HG03457 (cell line): ENCODE results near the gene KCNQ1.

Source experiments
- ATAC-seq: cut with Tn5 transposase; IDR thresholded peaks from one replicate; pipeline ENCODE4 v1.9.1; 2021; ENCODE audit warnings: moderate number of reproducible peaks; ENCODE audit not compliant: unreplicated experiment

Gene KCNQ1

DNA sequence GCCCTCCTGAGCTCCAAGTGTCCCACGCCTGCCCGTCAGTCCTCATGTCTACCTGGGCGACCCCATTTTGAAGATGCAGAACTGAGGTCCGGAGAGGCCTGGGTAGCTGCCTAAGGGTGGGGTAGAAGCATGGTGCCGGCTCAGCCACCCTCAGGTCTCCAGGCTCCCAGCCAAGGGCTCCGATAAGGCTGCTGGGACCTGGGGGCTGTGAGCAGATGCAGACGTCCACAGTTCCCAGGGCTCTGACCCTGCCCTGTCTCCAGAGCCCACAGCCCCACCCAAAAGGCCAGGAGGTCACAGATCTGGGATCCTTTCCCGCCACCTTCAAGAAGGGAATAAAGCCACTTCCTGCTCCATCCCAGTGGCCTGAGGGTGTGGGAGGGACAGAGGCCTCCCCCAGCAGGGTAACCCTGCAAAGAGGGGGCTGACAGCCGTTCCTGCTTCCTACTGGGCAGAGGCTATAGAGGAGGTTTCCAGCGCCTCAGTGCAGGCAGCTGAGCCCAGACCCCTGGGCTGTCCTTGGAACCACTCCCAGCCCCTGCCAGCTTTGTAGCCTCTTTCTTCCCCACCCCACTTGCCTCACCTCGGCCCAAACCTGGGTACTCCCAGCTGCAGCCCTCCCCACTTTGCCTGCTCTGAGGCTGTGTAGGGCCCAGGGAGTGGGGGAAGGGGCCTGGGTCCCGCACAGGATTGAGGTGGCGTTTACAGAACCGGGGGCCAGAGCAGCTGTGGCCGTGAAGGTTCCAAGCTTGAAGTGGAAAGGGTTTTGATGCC is 355.3 kb downstream of the KCNQ1 start:
- ATAC-seq = no peak

DNA sequence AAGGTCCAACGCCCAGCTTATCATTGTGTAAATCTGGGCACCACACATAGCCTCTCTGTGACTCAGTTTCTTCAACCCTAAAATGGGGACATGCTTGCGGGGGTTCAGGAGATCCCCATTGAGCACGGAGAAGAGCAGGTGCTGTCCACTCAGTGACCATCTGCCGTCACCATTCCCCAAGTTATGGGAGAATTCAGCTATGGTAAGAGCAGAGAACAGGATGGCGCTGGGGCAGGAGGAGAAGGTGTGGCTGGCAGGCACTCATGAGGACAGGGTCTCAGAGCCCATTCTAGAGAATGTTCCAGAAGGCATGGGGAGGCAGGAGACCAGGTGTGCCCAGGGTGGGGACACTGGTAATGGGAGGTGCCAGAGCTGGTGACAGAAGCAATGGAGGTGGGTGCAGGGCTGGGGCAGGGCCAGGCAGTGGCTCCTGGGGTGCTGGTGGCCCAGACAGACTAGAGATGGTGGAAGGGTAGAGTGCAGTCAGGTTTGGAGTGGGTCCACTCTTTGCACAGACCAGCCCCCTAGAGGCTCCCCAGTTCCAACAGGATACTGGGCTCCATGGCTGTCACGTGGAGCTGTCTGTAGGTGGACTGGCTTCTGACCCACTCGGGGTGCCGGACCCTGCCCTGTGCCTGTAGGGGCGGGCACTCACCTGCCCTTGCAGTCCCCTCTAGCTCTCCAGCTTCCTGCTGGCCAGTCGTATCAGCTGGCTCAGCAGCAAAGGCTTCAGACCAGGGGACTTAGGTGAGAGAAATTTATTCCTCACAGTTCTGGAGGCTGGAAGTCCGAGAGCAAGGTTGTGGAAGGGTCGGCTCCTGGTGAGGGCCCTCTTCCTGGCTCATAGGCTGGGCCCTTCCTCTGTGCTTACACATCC is 356.1 kb downstream of the KCNQ1 start:
- no peak for ATAC-seq

DNA sequence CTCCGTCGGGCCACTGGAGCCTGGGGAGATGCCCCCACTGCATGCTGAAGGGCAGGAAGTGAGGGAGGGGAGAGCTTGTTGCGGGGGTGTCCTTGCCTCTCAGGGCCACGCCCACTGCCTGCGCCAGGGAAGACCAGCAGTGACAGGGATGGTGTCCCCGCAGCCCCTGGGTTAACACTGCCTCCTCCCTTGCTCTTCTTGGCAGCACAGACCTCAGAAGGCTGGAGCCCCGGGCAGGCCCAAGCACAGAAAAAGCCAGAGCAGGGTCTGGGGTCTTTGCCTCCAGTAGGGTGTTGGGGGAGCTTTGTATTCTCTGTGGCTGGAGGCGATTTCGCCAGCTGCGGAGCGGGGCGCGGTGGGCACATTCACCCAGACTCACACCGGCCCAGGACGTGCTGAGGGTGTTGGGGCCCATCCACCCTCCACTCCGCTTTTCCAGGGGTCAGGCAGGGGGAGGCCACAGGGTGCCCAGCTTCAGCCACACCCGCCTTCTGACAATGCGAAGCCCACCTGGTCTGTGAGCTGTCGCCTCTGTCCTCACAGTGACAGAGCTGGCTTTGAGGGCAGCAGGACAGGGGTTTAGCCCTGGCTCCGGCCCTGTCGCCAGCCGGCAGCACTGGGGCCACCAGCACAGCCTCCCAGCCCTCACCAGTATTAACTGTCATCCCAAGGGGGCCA is 357.0 kb downstream of the KCNQ1 start:
- no peak for ATAC-seq

DNA sequence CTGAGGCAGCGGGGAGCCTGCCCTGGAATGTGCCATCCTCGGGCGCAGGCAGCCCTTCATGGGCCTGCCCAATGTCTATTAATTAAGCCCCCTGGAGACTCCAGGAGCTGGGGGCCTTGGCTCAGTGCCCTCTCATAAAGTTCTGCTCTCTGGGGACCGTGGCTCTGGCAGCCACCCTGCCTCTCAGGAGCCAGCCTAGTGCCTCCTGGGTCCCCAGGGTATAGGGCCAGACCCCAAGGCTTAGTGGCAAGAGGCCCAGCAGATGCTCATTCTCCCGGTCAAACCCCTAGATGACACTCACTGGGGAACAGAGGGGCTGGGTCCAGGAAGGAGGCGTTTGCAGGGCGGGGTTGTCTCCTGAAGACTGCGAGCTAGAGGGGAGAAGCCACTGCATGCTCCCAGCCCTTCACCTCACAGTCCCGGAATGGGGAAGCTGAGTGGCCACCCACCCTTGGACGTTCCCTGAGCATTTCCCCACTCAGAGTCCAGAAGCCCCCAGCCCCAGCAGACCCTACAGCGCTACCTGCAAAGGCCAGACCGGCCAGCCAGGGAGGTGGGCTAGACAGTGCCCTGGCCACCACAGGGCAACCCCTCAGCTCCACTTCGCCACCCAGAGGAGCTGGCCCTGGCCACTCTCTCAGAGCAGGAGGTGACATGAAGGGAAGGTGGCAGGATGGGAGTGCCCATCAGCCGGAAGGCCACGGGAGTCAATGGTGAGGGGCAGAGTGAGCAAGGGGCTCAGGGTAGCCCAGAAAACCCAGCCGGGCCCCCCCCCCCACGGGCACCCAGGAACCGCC is 357.8 kb downstream of the KCNQ1 start:
- no peak for ATAC-seq

DNA sequence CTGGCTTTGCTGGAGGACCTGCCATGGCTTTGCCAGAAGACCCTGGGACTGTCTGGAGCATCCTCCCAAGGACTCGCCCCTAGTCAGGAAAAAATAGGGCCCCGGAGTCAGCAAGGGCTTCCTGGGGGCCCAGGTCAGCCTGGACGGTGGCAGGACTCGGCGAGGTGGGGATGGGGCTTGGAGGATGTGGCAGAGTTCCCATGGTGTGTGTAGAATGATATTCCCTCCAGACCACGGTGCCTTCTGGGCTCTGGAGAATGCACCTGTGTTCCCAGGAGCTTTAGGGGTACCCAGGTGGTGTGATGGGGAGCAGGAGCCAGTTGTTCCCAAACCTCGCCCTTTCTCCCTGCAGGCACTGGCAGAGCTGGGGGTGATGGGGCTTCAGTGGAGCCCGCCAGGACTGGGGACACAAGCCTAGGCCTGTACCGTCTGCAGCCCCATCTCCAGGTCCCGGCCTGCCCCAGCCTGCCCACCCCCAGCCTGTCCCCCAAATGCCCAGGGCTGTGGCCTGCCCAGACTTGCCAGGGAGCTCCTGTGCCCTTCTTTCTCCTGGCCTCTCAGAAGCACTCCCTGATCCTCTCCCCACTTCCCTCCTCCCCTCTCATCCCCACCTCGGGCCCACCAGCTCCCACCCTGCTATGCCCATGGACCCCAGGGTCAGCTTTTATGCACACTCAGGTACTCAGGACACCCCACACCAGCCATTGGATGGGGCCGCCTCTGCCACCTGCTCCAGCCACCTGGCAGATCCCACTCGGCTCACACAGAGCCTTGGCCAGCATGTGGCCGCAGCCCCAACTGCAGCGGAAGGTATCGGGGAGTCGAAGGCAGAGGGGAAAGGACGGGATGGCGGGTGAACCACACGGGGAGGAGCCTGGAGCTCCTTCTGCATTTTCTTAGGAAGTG is 358.6 kb downstream of the KCNQ1 start:
- no peak for ATAC-seq

DNA sequence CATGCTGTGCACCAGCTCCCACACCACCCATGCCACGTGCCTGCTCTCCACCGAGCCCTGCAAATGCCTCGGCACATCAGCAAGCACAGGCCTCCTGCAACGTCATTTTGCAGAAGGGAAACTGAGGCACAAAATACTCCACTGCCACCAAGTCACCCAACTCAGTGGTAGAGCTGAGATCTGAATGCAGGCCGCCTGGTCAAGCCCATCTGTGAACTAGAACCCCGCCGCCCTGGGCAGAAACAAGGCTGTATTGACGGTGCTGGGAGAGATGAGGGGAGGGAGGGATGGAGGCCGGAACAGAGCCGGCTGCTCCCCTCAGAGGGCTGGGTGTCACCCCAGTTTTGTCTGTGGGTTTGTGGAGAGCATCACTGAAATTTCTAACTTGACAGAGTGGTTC is 359.4 kb downstream of the KCNQ1 start:
- ATAC-seq = no peak

DNA sequence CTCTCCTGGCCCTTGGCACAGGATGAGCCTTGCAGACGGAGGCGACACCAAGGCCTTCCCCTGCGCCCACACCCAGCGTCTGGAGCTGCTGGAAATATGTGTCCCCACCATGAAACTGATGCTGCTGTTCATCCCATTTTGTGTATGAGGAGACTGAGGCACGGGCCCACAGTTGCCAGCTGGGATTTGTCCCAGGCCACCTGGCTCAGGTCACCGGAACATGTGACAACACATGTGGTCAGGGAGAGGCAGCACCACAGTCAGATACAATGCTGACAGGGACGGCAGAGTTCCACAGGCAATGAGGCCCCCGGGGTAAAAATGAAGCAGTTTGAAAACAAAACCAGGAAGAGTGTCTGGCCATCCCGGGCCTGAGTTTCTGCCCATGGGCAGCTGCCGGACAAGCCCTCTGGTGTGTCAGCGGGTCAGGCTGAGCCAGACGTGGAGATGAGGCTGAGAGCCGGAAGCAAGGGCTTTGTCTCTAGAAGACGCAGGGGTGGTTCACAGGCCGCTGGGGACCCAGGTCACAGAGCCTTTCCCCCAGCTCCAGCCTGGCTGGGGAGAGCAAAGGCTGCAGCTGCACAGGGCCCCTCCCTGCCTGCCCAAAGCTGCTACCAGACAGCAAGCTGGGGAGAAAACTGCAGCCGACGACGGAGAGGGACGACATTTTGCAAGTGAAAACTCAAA is 360.0 kb downstream of the KCNQ1 start:
- ATAC-seq = no peak

DNA sequence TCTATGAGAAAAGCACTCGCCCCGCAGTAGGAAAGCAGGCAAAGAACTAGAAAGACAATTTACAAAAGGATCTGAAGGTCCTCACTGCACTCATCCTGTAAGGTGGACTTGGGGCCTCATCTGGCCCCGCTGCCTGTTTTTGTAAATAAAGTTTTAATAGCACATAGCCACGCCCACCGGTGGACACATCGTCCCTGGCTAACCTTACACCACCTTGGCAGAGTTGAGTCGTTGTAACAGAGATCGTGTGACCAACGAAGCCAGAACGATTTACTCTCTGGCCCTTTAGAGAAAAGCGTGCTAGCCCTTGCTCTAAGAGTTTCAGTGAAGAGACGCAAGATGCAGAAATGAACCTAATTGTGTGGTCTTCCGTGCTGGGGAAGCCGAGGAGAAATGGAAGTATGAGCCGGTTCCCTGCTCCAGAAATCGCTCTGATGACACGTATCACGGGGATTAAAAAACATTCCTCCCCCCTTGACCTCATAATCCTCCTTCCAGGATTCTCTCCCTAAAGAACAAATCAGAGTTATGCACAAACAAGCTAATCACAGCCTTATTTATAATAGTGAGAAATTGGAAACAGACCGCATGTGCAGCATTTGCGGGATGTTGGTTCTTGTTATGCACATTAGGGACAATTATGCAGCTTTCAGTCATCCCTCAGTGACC is 360.7 kb downstream of the KCNQ1 start:
- no peak for ATAC-seq

DNA sequence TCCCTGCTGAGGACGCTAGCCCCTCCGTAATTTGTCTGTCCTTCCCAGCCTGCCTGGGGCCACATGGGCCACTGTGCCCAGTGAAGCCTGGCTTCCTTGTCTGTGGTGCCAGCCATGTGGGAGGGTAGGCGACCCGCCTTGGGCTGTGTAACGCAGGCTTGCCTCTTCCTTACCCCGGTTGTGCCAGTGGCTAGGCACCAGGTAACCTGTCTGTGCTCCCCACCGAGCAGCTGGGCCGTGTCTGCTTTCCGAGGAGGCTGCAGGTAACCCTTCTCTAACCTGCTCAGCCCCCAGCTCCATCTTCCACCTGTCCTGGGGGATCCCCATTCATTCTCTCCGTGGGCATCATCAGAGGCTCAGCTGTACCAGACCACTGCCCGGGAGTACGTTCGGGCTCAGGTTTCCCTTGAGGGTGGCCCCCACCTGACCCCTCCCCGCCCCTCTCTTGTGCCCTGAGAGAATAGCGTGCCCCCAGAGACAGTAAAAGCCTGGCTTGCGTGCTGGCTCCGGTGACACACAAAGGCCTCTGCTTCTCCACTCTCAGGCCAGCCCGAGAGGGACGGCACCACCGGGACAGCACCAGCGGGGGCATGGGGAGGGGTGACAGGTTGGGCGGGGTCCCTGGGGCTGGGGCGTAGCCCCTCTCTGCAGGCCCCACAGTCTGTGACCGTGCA is 361.7 kb downstream of the KCNQ1 start:
- no peak for ATAC-seq

DNA sequence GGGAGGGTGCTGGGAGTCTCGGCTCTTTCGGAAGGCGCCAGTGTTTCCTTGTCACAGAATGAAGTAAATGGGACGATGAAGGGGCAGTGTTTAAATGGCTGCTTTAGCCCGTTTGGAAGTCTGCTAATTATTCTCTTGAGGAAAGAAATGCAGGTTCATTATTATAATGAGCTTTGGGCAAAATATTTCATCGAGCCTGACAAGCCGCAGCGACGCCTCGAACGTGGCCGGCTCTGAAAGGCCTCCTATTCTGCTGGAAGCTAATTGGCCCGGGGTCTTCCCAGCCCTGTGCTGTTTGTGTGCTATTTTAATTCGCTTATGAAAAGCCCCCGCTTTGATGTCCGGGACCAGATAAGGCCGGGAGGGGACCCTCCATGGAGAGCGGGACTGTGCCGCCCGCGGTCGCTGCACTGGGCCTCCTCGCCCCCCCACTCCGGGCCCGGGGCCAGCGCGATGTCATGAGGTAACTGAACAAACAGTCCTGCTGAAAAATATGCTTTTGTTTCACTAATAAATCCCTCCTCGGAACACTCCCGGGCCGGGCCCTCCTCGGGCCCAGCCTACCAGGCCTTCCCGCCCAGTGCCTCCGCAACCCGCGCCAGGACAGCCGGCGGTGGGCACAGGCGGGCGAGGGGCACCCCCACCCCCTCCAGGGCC is 362.3 kb downstream of the KCNQ1 start:
- no peak for ATAC-seq

DNA sequence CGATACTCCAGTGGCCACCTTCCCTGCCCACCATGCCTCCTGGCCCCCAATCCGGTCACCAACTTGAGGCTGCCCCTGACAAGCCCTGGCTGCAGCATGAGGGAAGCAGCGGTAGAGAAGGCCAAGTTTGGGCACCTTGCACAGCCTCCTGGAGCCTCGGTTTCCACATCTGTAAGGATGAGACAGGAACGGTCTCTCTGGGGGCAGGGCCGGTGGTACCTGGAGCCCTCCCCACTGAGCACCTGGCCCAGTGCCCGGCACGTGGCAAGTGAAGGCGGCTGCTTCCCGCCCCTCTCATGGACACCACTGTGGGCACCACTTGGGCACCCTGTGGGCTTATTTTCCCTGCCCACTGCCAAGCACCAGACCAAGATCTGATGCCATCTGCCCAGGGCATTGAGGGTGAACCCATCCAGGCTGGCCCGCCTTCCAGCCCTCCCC is 363.0 kb downstream of the KCNQ1 start:
- no peak for ATAC-seq

DNA sequence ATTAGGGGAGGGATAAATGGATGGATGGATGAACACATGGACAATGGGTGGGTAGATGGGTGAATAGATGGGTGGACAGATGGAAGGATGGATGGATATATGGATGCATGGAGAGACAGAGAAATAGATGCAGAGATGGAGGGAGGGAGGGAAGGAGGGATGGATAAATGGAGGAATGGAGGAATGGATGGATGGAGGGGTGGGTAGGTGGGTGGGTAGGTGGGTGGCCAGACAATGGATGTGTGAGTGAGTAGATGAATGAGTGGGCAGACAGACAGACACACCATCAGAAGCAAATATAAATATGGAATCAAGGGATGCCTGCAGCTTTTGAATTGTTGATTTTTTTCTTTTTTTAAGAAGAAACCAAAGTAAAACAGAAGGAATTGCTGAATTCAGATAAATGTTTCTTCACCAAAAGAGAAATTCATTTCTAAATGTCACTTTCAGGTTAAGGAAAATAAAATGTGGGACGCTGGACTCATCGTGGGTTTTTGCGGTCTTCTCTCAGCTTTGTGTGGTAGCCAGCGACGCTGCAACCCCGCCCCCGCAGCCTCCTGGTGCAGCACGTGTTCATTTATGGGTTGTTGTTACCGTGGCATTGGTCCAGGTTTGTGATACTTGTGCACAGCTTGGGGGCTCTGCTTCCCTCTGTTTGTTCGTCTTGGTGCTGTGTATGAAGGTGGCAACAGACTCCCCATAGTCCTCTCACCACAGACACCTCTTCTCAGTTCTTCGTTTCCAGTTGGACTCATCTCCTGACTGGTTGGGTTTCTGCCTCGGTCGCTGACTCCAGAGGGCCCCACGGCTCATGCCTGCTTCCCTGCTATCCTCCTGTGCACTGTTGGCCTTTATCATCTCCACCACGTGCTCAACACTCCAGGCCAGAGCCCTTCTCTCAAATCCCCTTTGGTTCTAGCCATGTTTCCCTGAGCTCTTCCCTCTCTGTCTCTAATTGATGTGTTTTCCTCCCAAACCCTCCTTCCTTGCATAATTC is 364.3 kb downstream of the KCNQ1 start:
- ATAC-seq = no peak

DNA sequence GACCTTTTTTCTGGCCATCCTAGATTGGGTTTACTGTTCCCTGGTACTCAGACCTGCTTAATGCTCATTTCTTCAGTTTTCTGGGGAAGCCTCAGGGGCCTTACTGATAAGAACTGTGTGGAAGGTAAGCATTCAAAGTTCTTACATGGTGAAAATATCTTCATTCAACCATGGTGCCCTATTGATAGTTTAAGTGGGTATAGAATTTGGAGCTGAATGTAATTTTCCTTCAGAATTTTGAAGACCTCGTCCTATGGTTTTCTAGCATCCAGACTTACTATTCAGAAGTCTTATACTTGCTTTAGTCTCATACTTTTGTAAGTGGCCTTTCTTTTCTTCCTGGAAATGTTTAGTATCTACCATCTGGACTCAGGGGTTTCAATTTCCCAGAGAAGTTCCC is 365.0 kb downstream of the KCNQ1 start:
- ATAC-seq = no peak

DNA sequence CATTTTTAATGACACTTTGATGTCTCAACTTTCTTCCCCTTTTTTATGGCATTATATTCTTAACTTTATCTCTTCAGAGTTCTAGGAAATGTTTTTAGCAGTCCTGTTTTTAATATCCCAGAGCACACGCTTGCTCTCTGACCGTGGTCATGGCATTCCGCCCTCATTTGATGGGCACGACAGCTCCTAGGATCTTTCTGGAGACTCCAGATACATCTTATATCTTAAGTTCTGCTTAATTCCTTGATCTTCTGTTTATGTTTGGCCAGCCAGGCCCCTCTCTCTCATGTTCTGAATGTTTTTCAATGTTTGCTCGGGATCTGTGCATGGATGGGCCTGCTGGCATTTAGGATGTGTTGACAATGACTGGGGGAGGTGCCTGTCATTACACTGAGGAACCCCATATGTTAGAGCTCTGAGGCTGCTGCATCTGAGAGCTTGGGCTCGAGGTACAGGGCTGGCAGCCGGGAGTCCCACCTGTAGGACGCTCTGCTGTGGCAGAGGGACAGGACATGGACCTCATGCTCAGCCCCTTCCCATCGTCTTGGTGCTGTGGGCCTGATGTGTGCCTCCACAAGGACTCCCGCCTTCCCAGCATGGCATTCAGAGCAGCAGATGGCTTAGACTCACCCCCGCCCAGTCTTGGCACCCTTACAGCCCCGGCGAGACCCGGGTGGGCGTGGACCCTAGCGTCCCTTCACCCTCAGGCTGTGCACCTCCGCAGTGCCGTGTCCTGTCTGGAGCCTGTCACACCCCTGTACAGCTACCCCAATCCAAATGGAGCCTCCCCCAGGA is 365.8 kb downstream of the KCNQ1 start:
- ATAC-seq = no peak

DNA sequence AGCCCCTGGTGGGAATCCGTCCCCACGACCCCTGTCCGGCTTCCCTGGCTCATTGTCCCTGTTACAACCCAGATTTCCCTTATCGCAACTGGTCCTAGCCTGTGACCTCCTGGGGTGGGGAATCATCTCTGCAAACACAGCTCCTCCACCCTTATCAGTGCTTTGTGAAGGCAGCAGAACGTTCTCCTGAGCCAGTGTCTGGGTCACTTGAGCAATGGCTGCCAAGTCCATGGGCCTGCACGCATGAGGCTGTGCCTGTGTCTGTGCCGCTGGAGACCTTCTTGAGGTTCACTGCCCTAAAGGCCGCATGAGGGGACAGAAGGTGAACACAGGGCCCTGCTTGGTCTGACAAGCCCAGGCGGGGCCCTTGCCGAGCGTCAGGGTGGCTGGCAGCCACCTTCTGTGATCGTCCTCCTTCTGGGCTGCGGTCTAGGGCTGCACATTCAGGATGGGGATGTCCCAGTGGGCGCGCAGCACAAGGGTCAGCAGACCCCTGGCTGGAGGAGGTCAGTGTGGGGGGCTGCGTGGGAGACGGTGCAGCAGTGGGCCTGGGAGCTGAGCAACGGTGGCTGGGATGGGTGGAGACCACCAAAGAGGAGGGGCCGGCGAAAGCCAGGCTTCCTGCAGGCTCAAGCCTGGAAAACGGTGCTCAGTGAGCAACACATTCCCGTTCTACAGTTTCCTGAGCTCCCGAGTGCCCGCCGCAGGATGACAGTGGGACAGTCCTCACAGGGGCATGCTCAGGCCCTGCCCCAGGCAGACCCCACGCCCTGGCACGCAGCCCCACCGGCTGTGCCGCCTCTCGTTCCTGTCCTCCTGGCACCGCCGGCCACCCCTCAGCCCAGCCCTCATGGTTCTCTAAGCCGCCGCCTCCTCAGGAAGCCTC is 366.6 kb downstream of the KCNQ1 start:
- ATAC-seq = no peak
